Spleen (tissue), 11 donors: ENCODE data around the gene FADS2. TPM values are rescaled to one million over a fixed set of nuclear protein-coding genes. Genes with fewer than 3 reads are reported as not detected.
A peak's percentile ranks its signal among the peaks of the same experiment; 100 is the strongest.

ENCODE experiments used
- DNase-seq: peaks from one replicate; pipeline ENCODE4 v3.0.0-alpha.2; 2020
- H3K27ac ChIP-seq, 8 donors: fragments of 200-600 bp; sonication (generic) in 7 of 8; 1 replicate in 4 of 8; 2 replicates in 4 of 8; pipeline versions ENCODE4 v1.5.0 to v1.8.0; 2016 to 2021; ENCODE audit warnings: inconsistent platforms in 4 of 8, mild to moderate bottlenecking in 4 of 8, moderate library complexity in 1 of 8
- H3K27me3 ChIP-seq, 7 donors: fragments of 200-600 bp; sonication (generic) in 6 of 7; replicated peaks in 1 of 7; 1 replicate in 4 of 7; 2 replicates in 3 of 7; pipeline versions ENCODE4 v1.5.0 to v1.8.0; 2016 to 2021; ENCODE audit warnings: inconsistent platforms in 3 of 7, mild to moderate bottlenecking in 1 of 7
- H3K36me3 ChIP-seq, 6 donors: fragments of 200-600 bp; sonication (generic) in 5 of 6; 1 replicate in 4 of 6; 2 replicates in 2 of 6; pipeline versions ENCODE4 v1.5.0 to v1.8.0; 2016 to 2021; ENCODE audit warnings: inconsistent platforms in 2 of 6
- H3K4me1 ChIP-seq, 6 donors: fragments of 200-600 bp; sonication (generic) in 5 of 6; 1 replicate in 3 of 6; 2 replicates in 3 of 6; pipeline versions ENCODE4 v1.5.0 to v1.8.0; 2016 to 2021; ENCODE audit warnings: inconsistent platforms in 3 of 6
- H3K4me3 ChIP-seq, 8 donors: fragments of 200-600 bp; sonication (generic) in 7 of 8; 1 replicate in 4 of 8; 2 replicates in 4 of 8; pipeline versions ENCODE4 v1.5.0 to v1.8.0; 2016 to 2021; ENCODE audit warnings: inconsistent platforms in 4 of 8, mild to moderate bottlenecking in 4 of 8, moderate library complexity in 2 of 8
- H3K9me3 ChIP-seq, 8 donors: fragments of 200-600 bp; sonication (generic) in 7 of 8; 1 replicate in 4 of 8; 2 replicates in 4 of 8; pipeline versions ENCODE4 v1.5.0 to v1.8.0; 2016 to 2021; ENCODE audit warnings: inconsistent platforms in 4 of 8
- POLR2A ChIP-seq, 3 donors: fragments of 450-650 bp; IDR thresholded peaks; one replicate each; pipeline ENCODE4 v1.5.1; 2017; ENCODE audit warnings: antibody characterized with exemption in 3 of 3, mild to moderate bottlenecking in 1 of 3
- POLR2AphosphoS5 ChIP-seq, 3 donors: sonication (generic); formaldehyde crosslinking; IDR thresholded peaks; one replicate each; pipeline ENCODE4 v1.5.1; 2017; ENCODE audit warnings: antibody characterized with exemption in 3 of 3
- WGBS, 5 donors: extraction: QIAGEN DNeasy Blood & Tissue Kit in 3 of 5; methylation state at CpG; one replicate each; pipeline versions ENCODE4 v1.1.5 to v1.1.7; 2013 to 2018; 5-methylcytosine and 5-hydroxymethylcytosine counted together
- intact Hi-C: fragments of 100-400 bp; cut with DNase I; formaldehyde crosslinking; loops from one replicate; pipeline ENCODE4 v1.15.0; 2023; ENCODE audit warnings: low total_unique reads
- polyA plus RNA-seq, 3 donors: library from polyadenylated mRNA; stranded (reverse); fragments of 200-250 nt; gene quantifications; one replicate each; pipeline ENCODE4 v1.2.1, GENCODE V29; 2013
- total RNA-seq, 7 donors: library from RNA; depleted of rRNA in 3 of 7; stranded (reverse); fragments of >200 nt in 3 of 7; fragmentation: NEBNext Ultra II Directional in 4 of 7; extraction: Animal tissue kit (Norgen Biotek cat#: 25700) in 4 of 7; gene quantifications; one replicate each; pipeline versions ENCODE4 v1.1.0 to v1.2.1, GENCODE V29; 2016 to 2021
- TF ChIP-seq, protein P1 (sequence below), 11 experiments: fragments of 200-600 bp in 7 of 11; fragments of 450-650 bp in 4 of 11; sonication (generic) in 4 of 11; IDR thresholded peaks in 8 of 11; conservative IDR thresholded peaks in 3 of 11; 1 replicate in 7 of 11; 2 replicates in 4 of 11; pipeline versions ENCODE4 v1.4.0 to v1.8.0; 2016 to 2021; ENCODE audit warnings: antibody characterized with exemption in 11 of 11, inconsistent platforms in 4 of 11, mild to moderate bottlenecking in 1 of 11
- donor health status: healthy with polysubstance abuse.
- donor health status: DM: no; HTN: no; CAD: no; lungs with moderate emphysema.
- donor health status: DM: no; HTN: no; CAD: no.
- donor health status: Bipolar disorder and iron deficiency.
- donor health status: healthy.
- donor health status: DM: no; HTN: no; CAD: no.
- donor health status: DM: yes; HTN: yes; CAD: no.

FADS2 gene
- total and polyA plus RNA-seq, 10 donors, result 2.8 to 20.6 (median 12.9) TPM

DNA sequence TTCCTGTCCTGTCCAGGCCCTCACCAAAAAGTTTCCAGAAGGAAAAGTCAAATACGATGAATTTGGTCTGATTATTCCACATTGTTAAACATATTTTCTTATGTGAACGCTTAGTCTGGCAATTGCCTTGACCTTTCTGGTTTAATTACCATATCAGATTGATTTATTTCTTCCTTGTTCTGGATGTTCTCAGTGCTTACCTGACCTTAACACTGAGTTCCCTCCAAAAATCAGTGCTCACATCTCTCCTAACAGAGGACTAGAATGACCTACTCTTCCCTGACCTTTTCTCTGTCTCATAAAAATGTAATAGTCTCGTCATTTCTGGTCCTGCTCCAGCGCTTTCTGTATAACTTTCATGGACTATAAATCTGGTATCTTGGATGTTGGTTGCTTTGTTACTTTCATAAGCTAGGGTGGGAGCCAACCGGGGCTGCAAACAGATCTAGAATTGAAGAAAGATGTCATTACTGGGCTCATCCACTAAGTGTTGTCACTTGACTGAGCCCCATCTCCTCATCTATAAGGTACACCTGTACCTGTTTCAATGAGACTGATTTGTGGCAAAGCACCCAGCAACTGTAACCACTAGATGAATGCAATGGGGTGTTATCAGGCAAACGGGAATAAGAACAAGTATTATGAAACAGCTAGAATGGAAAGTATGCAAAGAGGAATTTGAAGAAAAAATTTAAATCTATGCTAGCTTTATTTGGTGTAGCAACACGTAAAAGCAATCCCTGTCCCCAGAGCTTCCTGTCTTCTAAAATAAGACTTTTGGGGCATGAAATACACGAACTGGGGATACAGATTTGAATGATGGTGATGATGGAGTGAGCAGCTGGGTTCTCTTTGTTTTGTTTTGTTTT lies 2.4 kb downstream of the FADS2 start:
- Histone ChIP-seq H3K9me3 (no peaks in the 10 kb centered on the region), H3K4me1 (peaks cover 20 to 91% (median 45%) of the 10 kb centered on the region in 6 donors), H3K36me3 (no peaks in the 10 kb centered on the region), H3K27ac (peak overlapping the region in 4 of 8 donors; percentile 7 to 88 (median 48)), H3K27me3 (peaks cover 0 to 28% (median 6%) of the 10 kb centered on the region in 7 donors), H3K4me3 (no peak overlapping the region)
- intact Hi-C loops, result no loop called here
- WGBS, 5 donors, result 46 to 59% (median 53%) methylated on average over 8 of the region's 8 CpGs
- TF ChIP-seq, protein P1, sequence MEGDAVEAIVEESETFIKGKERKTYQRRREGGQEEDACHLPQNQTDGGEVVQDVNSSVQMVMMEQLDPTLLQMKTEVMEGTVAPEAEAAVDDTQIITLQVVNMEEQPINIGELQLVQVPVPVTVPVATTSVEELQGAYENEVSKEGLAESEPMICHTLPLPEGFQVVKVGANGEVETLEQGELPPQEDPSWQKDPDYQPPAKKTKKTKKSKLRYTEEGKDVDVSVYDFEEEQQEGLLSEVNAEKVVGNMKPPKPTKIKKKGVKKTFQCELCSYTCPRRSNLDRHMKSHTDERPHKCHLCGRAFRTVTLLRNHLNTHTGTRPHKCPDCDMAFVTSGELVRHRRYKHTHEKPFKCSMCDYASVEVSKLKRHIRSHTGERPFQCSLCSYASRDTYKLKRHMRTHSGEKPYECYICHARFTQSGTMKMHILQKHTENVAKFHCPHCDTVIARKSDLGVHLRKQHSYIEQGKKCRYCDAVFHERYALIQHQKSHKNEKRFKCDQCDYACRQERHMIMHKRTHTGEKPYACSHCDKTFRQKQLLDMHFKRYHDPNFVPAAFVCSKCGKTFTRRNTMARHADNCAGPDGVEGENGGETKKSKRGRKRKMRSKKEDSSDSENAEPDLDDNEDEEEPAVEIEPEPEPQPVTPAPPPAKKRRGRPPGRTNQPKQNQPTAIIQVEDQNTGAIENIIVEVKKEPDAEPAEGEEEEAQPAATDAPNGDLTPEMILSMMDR (IDR thresholded peaks at IDR 0.05 in 8 of 11, conservative IDR thresholded peaks at IDR 0.05 in 3 of 11), result no peak
- TF ChIP-seq POLR2AphosphoS5 (IDR thresholded peaks at IDR 0.05) (no peak), POLR2A (IDR thresholded peaks at IDR 0.05) (no peak)
- no peak for DNase-seq

DNA sequence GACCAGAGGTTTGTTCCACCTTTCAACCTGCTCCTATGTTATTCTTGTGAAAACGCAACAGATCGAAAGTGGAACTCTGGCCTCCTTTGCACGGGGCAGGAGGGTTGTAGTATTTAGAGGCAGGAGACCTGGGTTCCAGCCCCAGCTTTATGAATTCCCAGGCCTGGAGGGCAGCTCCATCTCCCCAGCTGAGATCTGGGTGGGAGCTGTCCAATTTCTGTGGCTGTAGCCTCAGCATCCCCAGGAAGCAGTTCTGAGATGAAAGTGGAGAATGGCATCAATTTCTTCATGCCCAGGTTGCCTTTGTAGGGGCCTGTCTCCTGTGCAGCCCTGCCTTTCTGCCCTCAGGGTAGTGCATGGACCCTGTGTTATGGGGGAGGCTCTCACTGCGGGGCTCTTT lies 4.1 kb downstream of the FADS2 start:
- 85 to 92% (median 90%) methylated on average over 3 to 4 of the region's 4 CpGs for WGBS, 5 donors
- Histone ChIP-seq H3K4me1 (peaks cover 20 to 95% (median 44%) of the 10 kb centered on the region in 6 donors), H3K27me3 (peaks cover 0 to 28% (median 6%) of the 10 kb centered on the region in 7 donors), H3K9me3 (no peaks in the 10 kb centered on the region), H3K36me3 (no peaks in the 10 kb centered on the region), H3K27ac (peak overlapping the region in 2 of 8 donors; percentile 84 to 88), H3K4me3 (no peak overlapping the region)
- TF ChIP-seq, protein P1 (IDR thresholded peaks at IDR 0.05 in 8 of 11, conservative IDR thresholded peaks at IDR 0.05 in 3 of 11), result no peak
- TF ChIP-seq POLR2A (IDR thresholded peaks at IDR 0.05) (no peak), POLR2AphosphoS5 (IDR thresholded peaks at IDR 0.05) (no peak)
- no peak for DNase-seq
- intact Hi-C loops, result no loop called here

DNA sequence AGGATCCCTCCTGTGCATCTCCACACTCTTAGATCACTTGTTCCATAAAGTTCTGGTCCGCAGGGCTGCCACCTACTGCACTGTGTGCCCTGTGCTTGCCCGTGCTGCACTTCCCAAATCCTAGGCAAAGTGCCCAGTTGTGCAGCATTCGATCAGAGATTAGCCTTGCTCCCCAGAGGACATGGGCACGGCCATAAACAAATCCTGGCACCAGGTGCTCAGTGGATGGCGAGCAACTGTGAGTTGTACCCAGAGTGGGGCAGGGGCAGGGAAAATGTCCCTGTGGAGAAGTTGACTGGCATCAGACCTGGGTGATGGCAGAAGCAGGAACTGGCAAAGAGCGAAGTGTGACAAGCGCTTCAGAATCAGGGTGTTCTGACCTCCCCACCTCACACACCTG lies 4.7 kb downstream of the FADS2 start:
- H3K27ac ChIP-seq, result peak overlapping the region in 1 of 8 donors; percentile 88
- H3K4me3 ChIP-seq, result no peak overlapping the region
- no peaks in the 10 kb centered on the region for H3K9me3 ChIP-seq
- intact Hi-C loops, result no loop called here
- TF ChIP-seq, protein P1 (IDR thresholded peaks at IDR 0.05 in 8 of 11, conservative IDR thresholded peaks at IDR 0.05 in 3 of 11), result no peak
- TF ChIP-seq POLR2AphosphoS5 (IDR thresholded peaks at IDR 0.05), result no peak
- no peak for TF ChIP-seq POLR2A (IDR thresholded peaks at IDR 0.05)
- DNase-seq, result peak; percentile 40
- no peaks in the 10 kb centered on the region for H3K36me3 ChIP-seq
- H3K27me3 ChIP-seq, result peaks cover 0 to 23% (median 6%) of the 10 kb centered on the region in 7 donors
- 67 to 78% (median 73%) methylated on average over 3 to 7 of the region's 7 CpGs for WGBS, 5 donors
- H3K4me1 ChIP-seq, result peaks cover 20 to 89% (median 38%) of the 10 kb centered on the region in 6 donors

DNA sequence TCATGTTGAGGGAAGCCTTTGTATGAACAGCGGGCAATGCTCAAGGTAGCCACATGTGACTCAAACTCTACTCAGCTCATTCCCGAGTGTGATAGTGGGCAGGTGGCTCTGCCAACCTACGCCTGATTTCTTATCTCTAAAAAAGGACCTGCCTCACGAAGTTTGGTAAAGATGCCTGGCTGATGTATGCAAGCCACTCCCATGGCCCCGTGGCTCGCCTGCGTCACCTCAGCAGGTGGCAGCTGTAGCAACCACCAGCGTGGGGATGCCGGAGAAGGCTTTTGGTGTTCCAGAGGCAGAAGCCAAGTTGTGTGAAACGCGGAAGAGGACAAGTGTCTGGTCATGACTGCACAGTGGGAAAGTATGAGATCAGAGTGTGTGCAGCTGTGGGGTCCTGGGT lies 5.4 kb downstream of the FADS2 start:
- Histone ChIP-seq H3K27ac (peak overlapping the region in 2 of 8 donors; percentile 81 to 82), H3K9me3 (no peaks in the 10 kb centered on the region), H3K36me3 (no peaks in the 10 kb centered on the region), H3K4me3 (no peak overlapping the region), H3K4me1 (peaks cover 13 to 82% (median 31%) of the 10 kb centered on the region in 6 donors), H3K27me3 (peaks cover 0 to 16% (median 6%) of the 10 kb centered on the region in 7 donors)
- WGBS, 5 donors, result 74 to 85% (median 83%) methylated on average over 11 of the region's 11 CpGs
- peak; percentile 62 for DNase-seq
- TF ChIP-seq POLR2AphosphoS5 (IDR thresholded peaks at IDR 0.05) (no peak), POLR2A (IDR thresholded peaks at IDR 0.05) (no peak)
- TF ChIP-seq, protein P1 (IDR thresholded peaks at IDR 0.05 in 8 of 11, conservative IDR thresholded peaks at IDR 0.05 in 3 of 11), result no peak
- intact Hi-C loops, result no loop called here
